GM10248 (cell line): ENCODE results near the gene CPSF4.
"Not testable (repeated sequence)": the region's sequence is repeated elsewhere in the genome, so short reads cannot be mapped to it uniquely, and the experiment has no call there.

Experiments used
- CTCF ChIA-PET: fragments of 300-600 bp; sonication (Branson Sonifier 250); formaldehyde crosslinking; extraction: SDS; loops from one replicate; lab custom pipeline; 2021; ENCODE audit warnings: antibody characterized with exemption; lab: Yijun Ruan, JAX
- POLR2A ChIA-PET: fragments of 350-650 bp; sonication (Branson Sonifier 250); formaldehyde crosslinking; extraction: SDS; loops from one replicate; lab custom pipeline; 2020; ENCODE audit warnings: antibody characterized with exemption; lab: Yijun Ruan, JAX
- DNase-seq: peaks from one replicate; pipeline ENCODE4 v3.0.0; 2012; ENCODE audit errors: extremely low spot score
- TF ChIP-seq, protein P1 (sequence below): IDR thresholded peaks from 2 replicates; pipeline ENCODE4 v1.5.1; 2012; ENCODE audit warnings: mild to moderate bottlenecking, low read depth; ENCODE audit errors: extremely low read depth, missing control alignments, control extremely low read depth

Gene CPSF4

GRCh38 chr7:99415513-99416127 lies 23.1 kb upstream of the CPSF4 start:
- CTCF ChIA-PET: interaction anchor here (0.8 to 2.3 kb wide), 5 partner anchors 9 to 24 kb away, joined by 3 to 9 read pairs (median 4); partner anchors contain the start of genes CPSF4 and PTCD1
- TF ChIP-seq, protein P1, sequence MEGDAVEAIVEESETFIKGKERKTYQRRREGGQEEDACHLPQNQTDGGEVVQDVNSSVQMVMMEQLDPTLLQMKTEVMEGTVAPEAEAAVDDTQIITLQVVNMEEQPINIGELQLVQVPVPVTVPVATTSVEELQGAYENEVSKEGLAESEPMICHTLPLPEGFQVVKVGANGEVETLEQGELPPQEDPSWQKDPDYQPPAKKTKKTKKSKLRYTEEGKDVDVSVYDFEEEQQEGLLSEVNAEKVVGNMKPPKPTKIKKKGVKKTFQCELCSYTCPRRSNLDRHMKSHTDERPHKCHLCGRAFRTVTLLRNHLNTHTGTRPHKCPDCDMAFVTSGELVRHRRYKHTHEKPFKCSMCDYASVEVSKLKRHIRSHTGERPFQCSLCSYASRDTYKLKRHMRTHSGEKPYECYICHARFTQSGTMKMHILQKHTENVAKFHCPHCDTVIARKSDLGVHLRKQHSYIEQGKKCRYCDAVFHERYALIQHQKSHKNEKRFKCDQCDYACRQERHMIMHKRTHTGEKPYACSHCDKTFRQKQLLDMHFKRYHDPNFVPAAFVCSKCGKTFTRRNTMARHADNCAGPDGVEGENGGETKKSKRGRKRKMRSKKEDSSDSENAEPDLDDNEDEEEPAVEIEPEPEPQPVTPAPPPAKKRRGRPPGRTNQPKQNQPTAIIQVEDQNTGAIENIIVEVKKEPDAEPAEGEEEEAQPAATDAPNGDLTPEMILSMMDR: peak; percentile 39
- DNase-seq, POLR2A ChIA-PET: not testable (repeated sequence)

GRCh38 chr7:99418260-99418659 lies 20.5 kb upstream of the CPSF4 start:
- TF ChIP-seq, protein P1: no peak
- DNase-seq: no peak
- ChIA-PET CTCF (interaction anchor here (1.6 to 1.8 kb wide), 2 partner anchors 9 to 12 kb away, joined by 3 to 6 read pairs; partner anchors contain the start of genes BUD31 and PDAP1), POLR2A (interaction anchor here (1.5 kb wide), 1 partner anchor 10 kb away, joined by 6 read pairs; the partner anchor contains the start of genes BUD31 and PDAP1)

GRCh38 chr7:99419323-99420021 lies 19.3 kb upstream of the CPSF4 start:
- DNase-seq: no peak
- ChIA-PET CTCF (interaction anchor here (1.0 to 1.8 kb wide), 4 partner anchors 10 to 24 kb away, joined by 3 to 6 read pairs (median 4); partner anchors contain the start of genes BUD31 and PDAP1), POLR2A (interaction anchor here (0.6 to 3.0 kb wide), 2 partner anchors 11 to 53 kb away, joined by 3 to 15 read pairs; partner anchors contain the start of genes BUD31 and PDAP1)
- TF ChIP-seq, protein P1: no peak

DNA sequence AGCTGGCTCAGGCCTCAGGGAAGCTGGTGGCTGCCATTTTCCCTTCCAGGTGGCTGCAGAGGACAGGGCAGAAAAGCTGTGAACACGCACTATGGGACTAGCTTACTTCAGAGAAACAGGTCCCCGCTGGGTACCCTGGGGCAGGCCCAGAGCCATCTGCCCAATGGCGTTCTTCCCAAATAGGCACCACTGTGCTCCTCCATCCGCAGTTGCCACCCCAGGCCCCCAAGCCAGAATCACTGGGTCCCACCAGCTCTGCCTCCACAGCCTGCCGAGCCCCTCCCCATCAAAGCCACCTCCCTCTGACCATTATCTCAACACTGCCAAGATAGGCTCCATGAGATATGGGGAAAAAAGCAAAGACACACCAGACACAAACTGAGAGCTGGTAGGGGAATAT lies 18.5 kb upstream of the CPSF4 start:
- no peak for DNase-seq
- TF ChIP-seq, protein P1: no peak
- POLR2A ChIA-PET: interaction anchor here (0.9 to 3.0 kb wide), 2 partner anchors 10 to 11 kb away, joined by 4 to 15 read pairs; partner anchors contain the start of genes BUD31 and PDAP1
- CTCF ChIA-PET: interaction anchor here (1.0 to 1.3 kb wide), 4 partner anchors 10 to 23 kb away, joined by 3 to 5 read pairs (median 4); partner anchors contain the start of genes BUD31 and PDAP1

DNA sequence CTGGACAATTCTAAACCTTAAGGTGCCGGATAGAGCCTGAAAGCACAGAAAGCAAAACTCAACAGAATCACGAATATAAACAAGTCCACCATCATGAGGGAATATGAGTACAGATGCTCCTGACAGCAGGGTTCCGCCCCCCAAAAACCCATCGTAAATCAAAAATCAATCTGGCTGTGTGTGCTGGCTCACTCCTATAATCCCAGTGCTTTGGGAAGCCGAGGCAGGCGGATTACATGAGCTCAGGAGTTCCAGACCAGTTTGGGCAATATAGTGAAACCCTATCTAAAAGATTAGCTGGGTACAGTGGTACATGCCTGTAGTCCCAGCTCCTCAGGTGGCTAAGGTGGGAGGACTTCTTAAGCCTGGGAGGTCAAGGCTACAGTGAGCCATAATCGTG lies 17.8 kb upstream of the CPSF4 start:
- no peak for DNase-seq
- TF ChIP-seq, protein P1: no peak
- CTCF ChIA-PET: interaction anchor here (1.0 to 1.3 kb wide), 2 partner anchors 10 to 22 kb away, joined by 3 read pairs; no protein-coding TSS in a partner anchor
- POLR2A ChIA-PET: interaction anchor here (0.9 to 3.0 kb wide), 2 partner anchors 9 to 12 kb away, joined by 4 to 15 read pairs; partner anchors contain the start of genes BUD31 and PDAP1

DNA sequence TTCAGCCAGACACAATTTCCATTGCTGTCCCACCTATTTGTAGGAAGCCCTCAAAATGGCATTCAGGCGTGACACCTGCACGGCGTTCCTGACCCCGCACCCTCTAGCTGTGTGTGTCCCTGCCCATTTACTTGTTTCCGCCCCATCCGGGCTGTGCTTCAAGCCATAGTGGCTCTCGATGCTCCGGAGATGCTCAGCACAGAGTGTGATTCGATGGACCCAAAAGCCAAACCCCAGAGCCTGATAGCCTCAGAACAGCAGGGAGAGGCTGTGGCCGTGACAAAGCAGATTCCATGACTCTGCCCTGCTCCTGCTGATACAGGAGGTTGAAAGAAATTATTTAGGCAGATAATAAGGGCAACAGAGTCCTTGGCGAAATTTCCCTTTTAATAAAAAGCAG lies 16.6 kb upstream of the CPSF4 start:
- ChIA-PET POLR2A (interaction anchor here (0.7 to 3.0 kb wide), 5 partner anchors 10 to 735 kb away, joined by 3 to 15 read pairs (median 4); partner anchors contain the start of genes BUD31, CPSF4, FAM200A and PDAP1), CTCF (no interaction called here)
- TF ChIP-seq, protein P1: no peak
- no peak for DNase-seq
